ENCODE data around the gene CAPN10.
"Not testable (repeated sequence)": the region's sequence is repeated elsewhere in the genome, so short reads cannot be mapped to it uniquely, and the experiment has no call there.

- TF ChIP-seq CTCF (conservative IDR thresholded peaks at IDR 0.05); ZFX (IDR thresholded peaks at IDR 0.05): not testable (repeated sequence)
Observed at GRCh38 chr2:240539101-240539500, 47.4 kb upstream of the CAPN10 start.

Measured in C4-2B (cell line).